Measurements from ENCODE around the gene TTC19.

DNA sequence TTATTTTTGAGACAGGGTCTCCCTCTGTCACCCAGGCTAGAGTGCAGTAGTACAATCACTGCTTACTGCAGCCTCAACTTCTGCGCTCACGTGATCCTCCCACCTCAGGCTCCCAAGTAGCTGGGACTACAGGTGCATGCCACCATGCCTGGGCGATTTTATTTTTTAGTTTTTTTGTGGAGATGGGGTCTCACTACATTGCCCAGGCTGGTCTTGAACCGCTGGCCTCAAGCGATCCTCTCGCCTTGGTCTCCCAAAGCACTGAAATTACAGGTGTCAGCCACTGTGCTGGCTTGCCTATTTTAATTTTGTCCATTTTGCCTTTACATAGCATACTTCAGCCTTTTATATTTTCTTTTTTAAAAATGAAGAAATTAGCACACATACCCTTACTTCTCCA, 51.2 kb downstream of the TTC19 start:
- TF ChIP-seq, protein P1, sequence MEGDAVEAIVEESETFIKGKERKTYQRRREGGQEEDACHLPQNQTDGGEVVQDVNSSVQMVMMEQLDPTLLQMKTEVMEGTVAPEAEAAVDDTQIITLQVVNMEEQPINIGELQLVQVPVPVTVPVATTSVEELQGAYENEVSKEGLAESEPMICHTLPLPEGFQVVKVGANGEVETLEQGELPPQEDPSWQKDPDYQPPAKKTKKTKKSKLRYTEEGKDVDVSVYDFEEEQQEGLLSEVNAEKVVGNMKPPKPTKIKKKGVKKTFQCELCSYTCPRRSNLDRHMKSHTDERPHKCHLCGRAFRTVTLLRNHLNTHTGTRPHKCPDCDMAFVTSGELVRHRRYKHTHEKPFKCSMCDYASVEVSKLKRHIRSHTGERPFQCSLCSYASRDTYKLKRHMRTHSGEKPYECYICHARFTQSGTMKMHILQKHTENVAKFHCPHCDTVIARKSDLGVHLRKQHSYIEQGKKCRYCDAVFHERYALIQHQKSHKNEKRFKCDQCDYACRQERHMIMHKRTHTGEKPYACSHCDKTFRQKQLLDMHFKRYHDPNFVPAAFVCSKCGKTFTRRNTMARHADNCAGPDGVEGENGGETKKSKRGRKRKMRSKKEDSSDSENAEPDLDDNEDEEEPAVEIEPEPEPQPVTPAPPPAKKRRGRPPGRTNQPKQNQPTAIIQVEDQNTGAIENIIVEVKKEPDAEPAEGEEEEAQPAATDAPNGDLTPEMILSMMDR (IDR thresholded peaks at IDR 0.05), result no peak
- TF ChIP-seq POLR2A (IDR thresholded peaks at IDR 0.05), result no peak
